Spleen (tissue), 7 donors: ENCODE results near the gene MINDY4.

Source experiments
- CTCF ChIP-seq, 11 experiments: fragments of 200-600 bp in 7 of 11; fragments of 450-650 bp in 4 of 11; sonication (generic) in 4 of 11; IDR thresholded peaks in 8 of 11; conservative IDR thresholded peaks in 3 of 11; 1 replicate in 7 of 11; 2 replicates in 4 of 11; pipeline versions ENCODE4 v1.4.0 to v1.8.0; 2016 to 2021; ENCODE audit warnings: antibody characterized with exemption in 11 of 11, inconsistent platforms in 4 of 11, mild to moderate bottlenecking in 1 of 11
- POLR2A ChIP-seq, 3 donors: fragments of 450-650 bp; IDR thresholded peaks; one replicate each; pipeline ENCODE4 v1.5.1; 2017; ENCODE audit warnings: antibody characterized with exemption in 3 of 3, mild to moderate bottlenecking in 1 of 3
- POLR2AphosphoS5 ChIP-seq, 3 donors: sonication (generic); formaldehyde crosslinking; IDR thresholded peaks; one replicate each; pipeline ENCODE4 v1.5.1; 2017; ENCODE audit warnings: antibody characterized with exemption in 3 of 3
- donor health status: DM: no; HTN: no; CAD: no; lungs with moderate emphysema.
- donor health status: DM: no; HTN: no; CAD: no.
- donor health status: DM: no; HTN: no; CAD: no.

DNA sequence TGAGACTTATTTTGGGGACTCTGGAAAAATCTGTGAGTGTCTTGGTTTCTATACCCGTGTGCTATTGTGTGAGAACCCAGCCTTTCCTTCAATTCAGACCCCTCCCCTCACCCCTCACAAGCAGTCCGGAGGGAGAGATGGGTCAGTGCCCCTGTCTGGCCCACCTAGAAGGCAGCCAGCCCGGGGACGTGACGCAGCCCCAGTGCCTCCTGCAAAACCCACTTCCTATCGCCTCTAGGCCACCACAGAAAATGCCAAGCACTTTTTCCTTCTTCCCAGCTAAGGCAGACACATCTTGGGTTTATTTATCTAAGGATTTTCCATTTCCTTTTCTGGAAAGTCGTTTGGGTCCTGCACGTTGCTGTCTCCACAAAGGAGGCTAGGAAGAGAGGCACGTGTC, 128.8 kb downstream of the MINDY4 start:
- TF ChIP-seq POLR2A (IDR thresholded peaks at IDR 0.05) (no peak), CTCF (IDR thresholded peaks at IDR 0.05 in 8 of 11, conservative IDR thresholded peaks at IDR 0.05 in 3 of 11) (no peak), POLR2AphosphoS5 (IDR thresholded peaks at IDR 0.05) (no peak)
